Nephron progenitor cell (in vitro differentiated cells): ENCODE measurements around the gene SYT14.

Experiments used
- DNase-seq: peaks from one replicate; pipeline ENCODE4 v3.0.0; 2021
- H3K27ac Mint-ChIP-seq: 2 replicates; pipeline ENCODE4 v1.8.0; 2021; ENCODE audit warnings: mild to moderate bottlenecking, moderate library complexity, mixed read lengths
- H3K27me3 Mint-ChIP-seq: 2 replicates; pipeline ENCODE4 v1.8.0; 2021; ENCODE audit warnings: mild to moderate bottlenecking, low read depth, mixed read lengths; ENCODE audit not compliant: poor library complexity
- H3K36me3 Mint-ChIP-seq: 2 replicates; pipeline ENCODE4 v1.8.0; 2021; ENCODE audit warnings: low read depth, mixed read lengths
- H3K4me1 Mint-ChIP-seq: 2 replicates; pipeline ENCODE4 v1.8.0; 2021; ENCODE audit warnings: mixed read lengths
- H3K4me3 Mint-ChIP-seq: 2 replicates; pipeline ENCODE4 v1.8.0; 2021; ENCODE audit warnings: mild to moderate bottlenecking, moderate library complexity, mixed read lengths
- H3K9me3 Mint-ChIP-seq: 2 replicates; pipeline ENCODE4 v1.8.0; 2021; ENCODE audit warnings: mild to moderate bottlenecking, moderate library complexity, mixed read lengths
- TF ChIP-seq, protein P1 (sequence below): fragments of 200-600 bp; sonication (generic); IDR thresholded peaks from 2 replicates; pipeline ENCODE4 v1.5.0; 2021; ENCODE audit warnings: antibody characterized with exemption

Gene SYT14

DNA sequence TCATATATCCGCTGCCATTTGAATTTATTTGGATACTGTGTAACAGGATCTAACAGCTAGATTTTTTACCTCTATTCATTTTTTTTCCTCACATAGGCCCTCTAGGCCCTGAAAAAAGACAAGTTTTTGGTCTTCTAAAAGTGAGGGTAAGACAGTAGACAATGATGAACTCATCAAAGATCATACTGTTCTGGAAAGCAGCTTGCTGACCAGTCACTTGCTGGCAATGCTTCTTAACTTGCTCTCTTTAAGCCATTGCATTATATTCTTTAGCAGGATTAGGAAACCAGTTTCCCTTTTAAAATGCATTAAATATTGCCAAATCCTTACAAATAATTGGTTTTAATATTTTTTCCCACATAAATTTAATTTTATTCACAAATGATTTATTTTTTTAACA, 65.5 kb downstream of the SYT14 start:
- Mint-ChIP-seq H3K27ac (no peak overlapping the region), H3K4me1 (no peaks in the 10 kb centered on the region), H3K9me3 (no peaks in the 10 kb centered on the region), H3K36me3 (no peaks in the 10 kb centered on the region), H3K4me3 (no peak overlapping the region), H3K27me3 (no peaks in the 10 kb centered on the region)
- no peak for DNase-seq
- TF ChIP-seq, protein P1, sequence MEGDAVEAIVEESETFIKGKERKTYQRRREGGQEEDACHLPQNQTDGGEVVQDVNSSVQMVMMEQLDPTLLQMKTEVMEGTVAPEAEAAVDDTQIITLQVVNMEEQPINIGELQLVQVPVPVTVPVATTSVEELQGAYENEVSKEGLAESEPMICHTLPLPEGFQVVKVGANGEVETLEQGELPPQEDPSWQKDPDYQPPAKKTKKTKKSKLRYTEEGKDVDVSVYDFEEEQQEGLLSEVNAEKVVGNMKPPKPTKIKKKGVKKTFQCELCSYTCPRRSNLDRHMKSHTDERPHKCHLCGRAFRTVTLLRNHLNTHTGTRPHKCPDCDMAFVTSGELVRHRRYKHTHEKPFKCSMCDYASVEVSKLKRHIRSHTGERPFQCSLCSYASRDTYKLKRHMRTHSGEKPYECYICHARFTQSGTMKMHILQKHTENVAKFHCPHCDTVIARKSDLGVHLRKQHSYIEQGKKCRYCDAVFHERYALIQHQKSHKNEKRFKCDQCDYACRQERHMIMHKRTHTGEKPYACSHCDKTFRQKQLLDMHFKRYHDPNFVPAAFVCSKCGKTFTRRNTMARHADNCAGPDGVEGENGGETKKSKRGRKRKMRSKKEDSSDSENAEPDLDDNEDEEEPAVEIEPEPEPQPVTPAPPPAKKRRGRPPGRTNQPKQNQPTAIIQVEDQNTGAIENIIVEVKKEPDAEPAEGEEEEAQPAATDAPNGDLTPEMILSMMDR, result no peak

DNA sequence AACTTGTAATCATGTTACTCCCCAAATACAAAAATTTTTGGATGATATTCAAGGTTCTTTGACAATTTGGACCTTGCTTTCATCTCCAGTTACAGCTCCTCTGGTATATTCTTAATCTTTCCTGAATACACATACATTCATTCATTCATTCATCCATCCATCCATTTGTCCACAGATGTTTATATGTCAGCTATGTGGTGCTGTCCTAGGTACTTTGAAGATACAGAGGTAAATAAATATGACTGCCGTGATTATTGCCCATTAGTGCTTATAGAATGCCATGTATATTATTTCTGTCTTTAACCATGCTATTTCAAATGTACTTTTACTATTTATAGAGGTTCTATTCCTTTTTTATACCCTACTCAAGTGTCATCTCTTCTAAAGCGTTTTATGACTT, 72.1 kb downstream of the SYT14 start:
- no peak overlapping the region for H3K4me3 Mint-ChIP-seq
- no peak for DNase-seq
- H3K36me3 Mint-ChIP-seq, result no peaks in the 10 kb centered on the region
- H3K4me1 Mint-ChIP-seq, result no peaks in the 10 kb centered on the region
- no peaks in the 10 kb centered on the region for H3K9me3 Mint-ChIP-seq
- H3K27me3 Mint-ChIP-seq, result no peaks in the 10 kb centered on the region
- TF ChIP-seq, protein P1, result no peak
- no peak overlapping the region for H3K27ac Mint-ChIP-seq

DNA sequence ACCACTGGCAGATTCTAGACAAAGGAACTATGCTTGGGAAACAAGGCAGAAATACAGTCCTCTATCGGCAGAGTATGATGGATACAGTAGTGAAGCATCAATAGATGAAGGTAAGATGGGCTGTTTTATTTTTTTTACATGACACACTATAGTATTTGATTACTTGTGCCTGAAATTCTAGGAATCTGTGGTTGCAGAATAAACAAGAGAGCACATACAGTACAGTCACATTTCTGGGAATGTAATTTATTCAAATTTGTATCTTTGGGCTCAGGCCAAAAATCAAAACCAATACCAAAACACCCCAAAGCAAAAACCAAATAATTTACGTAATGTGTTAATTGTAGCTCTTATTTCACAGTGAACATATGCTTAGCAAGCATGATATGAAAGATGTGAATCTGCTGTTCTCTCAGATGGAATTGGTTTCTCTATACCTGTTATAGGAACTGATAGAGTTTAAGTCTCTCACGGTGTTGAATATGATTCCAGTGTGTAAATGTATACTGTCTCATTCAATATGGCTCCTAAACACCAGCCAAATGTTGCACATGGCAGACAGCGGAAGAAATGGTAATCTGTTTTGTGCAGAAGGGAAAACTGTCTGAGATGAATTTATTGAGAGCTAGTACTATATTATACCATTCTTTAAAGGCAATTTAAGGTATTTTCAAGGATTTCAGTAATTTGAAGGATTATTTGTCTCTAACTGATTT, 83.3 kb downstream of the SYT14 start:
- no peaks in the 10 kb centered on the region for H3K36me3 Mint-ChIP-seq
- no peaks in the 10 kb centered on the region for H3K27me3 Mint-ChIP-seq
- DNase-seq, result no peak
- no peaks in the 10 kb centered on the region for H3K9me3 Mint-ChIP-seq
- H3K27ac Mint-ChIP-seq, result no peak overlapping the region
- H3K4me3 Mint-ChIP-seq, result no peak overlapping the region
- no peaks in the 10 kb centered on the region for H3K4me1 Mint-ChIP-seq
- TF ChIP-seq, protein P1, result no peak

DNA sequence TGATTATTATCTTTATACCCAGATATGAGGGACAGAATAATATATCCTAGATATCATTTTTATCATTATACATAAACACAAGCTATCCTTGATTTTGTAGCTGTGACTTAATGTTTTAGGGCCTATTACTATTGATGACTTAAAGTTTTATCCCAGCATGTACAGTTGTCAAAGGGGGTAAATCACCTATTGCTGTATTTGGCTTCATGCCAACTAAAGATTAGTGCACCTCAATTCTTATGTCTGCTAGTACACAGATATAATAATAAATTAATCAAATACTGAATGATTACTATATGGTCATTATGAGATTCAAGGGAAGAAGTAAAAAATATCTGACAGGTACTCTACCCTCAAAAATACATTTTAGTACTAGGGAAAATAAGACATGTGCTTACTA, 84.0 kb downstream of the SYT14 start:
- TF ChIP-seq, protein P1, result no peak
- H3K27me3 Mint-ChIP-seq, result no peaks in the 10 kb centered on the region
- no peak overlapping the region for H3K27ac Mint-ChIP-seq
- H3K9me3 Mint-ChIP-seq, result no peaks in the 10 kb centered on the region
- no peak for DNase-seq
- H3K4me3 Mint-ChIP-seq, result no peak overlapping the region
- no peaks in the 10 kb centered on the region for H3K4me1 Mint-ChIP-seq
- H3K36me3 Mint-ChIP-seq, result no peaks in the 10 kb centered on the region

DNA sequence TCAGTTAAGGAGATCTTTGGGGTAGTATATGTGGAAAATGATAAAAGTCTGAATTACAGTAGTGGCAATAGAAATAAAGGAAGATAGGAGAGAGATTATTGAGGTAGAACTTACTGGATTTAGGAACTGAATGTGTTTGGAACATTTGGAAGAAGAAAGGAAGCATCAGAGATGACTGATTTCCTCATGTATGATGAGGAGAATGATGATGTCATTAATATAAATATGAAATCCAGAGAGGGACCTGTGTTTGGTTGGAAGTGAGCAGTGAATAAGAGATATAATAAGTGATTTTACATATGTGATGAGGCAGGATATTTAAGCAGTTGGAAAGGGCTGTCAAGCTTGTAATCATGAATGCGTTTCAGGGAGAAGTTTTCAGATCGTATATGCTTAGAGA, 86.3 kb downstream of the SYT14 start:
- TF ChIP-seq, protein P1, result no peak
- Mint-ChIP-seq H3K4me1 (no peaks in the 10 kb centered on the region), H3K4me3 (no peak overlapping the region), H3K27me3 (no peaks in the 10 kb centered on the region), H3K27ac (no peak overlapping the region), H3K36me3 (no peaks in the 10 kb centered on the region), H3K9me3 (no peaks in the 10 kb centered on the region)
- no peak for DNase-seq

DNA sequence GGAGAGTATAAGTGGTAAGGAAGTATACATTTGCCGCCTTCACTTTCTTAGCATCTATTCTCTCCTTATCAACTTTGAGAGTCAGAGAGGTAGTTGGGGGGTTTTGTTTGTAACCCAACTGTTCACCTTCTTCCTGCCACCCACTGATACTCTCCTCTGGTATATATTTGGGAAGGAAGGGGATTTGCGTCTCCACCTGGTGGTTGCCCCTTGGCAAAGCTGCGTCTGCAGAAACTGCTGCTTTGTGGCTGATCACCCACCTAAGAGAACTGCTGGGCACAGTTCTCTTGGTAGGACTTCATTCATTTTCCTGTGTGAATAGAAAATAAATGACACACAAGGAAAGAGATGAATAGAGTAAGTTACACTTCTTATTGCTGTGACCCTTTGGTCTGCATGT, 87.0 kb downstream of the SYT14 start:
- Mint-ChIP-seq H3K27me3 (no peaks in the 10 kb centered on the region), H3K36me3 (no peaks in the 10 kb centered on the region), H3K4me3 (no peak overlapping the region), H3K27ac (no peak overlapping the region), H3K4me1 (no peaks in the 10 kb centered on the region), H3K9me3 (no peaks in the 10 kb centered on the region)
- TF ChIP-seq, protein P1, result no peak
- DNase-seq, result no peak
